Activated CD8-positive, alpha-beta memory T cell treated with anti-CD3 and anti-CD28 coated beads, Interleukin-2, amount 50 U/mL, for 24 hours (primary cell): ENCODE measurements around the gene ANO2.

ENCODE experiments used
- DNase-seq: peaks from one replicate; pipeline ENCODE4 v3.0.0-alpha.2; 2020; ENCODE audit errors: extremely low read depth

Gene ANO2

DNA sequence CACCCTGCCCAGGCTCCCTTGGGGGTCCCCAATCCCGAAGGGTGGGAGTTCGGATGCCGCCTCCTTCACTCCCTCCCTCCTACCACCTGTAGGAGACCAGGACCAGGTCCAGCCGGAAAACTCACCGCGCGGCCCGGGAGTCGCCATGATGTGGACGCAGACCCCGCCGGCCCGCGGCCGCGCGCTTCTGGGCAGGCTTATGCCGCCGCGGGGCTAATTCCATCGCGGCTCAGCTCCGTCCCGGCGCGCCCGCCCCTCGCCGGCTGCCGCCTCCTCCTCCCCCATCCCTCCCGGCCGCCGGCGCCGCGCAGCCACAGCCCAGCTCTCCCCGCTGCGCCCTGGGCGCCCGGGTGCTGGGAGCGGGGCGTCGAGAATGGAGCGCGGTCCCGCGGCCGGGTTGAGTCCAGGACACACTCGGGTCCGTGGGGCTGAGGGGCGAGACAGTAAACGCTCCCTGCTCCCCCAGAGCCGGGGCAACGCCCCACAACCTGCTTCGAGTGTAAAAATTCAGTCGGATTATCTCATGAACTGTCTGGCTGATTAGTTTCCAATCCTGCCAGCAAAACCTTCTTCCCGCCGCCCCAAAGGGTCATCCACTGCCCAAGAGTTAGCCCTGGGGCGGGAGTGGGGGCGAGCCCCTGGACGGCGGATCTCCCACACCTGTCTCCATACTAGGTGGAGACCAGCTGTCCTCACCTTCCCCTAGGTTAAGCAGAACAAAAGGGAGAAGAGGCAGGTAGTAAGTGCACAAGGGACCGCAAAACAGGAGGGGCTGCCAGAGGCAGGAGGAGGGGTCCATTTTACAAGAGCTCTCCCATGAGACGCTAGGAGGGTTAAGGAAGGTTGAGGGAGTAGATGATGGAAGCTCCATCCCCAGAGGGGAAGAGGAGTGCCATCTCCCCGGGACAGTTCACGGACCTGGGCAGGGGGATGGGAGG lies at the start of gene ANO2:
Gene ANO2, minus strand, starts transcription at position 189 of the 938 bp plus-strand sequence. Its CDS starts 42 bp downstream, at position 147.
- DNase-seq: no peak

DNA sequence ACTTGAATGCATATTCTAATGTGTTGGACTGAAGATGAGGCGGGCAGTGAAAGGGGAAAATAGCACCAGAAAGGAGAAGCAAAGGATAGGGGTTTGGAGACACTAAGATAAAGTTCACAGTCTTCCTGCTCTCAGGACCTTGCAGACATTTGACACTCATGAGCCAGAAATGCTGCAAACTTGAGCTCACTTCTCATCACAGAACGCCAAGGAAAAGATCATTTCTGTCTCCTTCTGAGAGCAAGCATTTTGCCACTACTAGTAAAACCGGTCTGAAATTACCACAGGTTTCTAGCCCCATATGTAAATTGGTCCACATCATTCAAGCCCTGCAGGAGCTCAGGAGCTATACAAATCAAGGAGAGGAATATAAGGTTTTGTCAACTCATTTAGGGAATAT lies 44.6 kb upstream of the ANO2 start:
- DNase-seq: no peak

DNA sequence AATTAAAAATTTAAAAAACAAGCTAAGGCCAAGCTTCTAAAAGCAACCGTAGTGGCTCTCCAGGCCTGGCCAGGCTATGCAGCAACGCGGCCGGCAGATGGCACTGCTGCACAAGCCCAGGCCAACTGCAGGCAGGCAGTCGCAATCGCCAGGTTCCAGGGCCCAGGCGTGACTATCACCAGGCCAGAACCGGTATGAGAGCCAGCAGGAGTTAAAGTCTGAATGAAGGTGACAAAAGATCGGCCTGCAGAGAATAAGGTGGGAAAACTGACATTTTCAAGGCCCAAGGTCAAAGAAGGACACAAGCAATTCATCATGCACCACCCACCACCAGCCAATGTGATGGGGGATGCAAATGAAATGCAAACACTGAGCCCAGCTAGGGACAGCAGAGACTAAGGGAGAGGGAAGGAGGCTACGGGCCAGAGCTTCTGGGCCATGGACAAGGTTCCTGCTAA lies 43.6 kb upstream of the ANO2 start:
- DNase-seq: peak; percentile 28

DNA sequence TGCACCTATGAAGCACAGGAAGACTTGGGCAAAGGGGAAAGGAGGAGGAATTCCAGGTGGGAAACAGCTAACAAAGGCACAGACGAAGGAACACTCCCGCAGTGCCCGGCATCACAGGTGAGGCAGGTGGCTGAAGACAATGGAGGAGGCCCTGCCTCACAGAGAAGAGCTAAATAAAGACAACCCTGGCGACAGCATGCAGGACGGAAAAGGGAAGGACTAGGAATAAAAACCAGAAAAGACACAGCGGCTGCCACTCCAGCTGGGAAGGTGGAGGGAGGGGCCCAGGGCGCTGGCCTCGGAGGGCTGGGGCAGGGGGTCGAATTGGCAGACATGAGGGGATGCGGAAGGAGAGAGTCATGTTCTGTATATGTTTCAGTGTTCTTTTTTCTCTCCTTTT lies 43.0 kb upstream of the ANO2 start:
- DNase-seq: no peak

DNA sequence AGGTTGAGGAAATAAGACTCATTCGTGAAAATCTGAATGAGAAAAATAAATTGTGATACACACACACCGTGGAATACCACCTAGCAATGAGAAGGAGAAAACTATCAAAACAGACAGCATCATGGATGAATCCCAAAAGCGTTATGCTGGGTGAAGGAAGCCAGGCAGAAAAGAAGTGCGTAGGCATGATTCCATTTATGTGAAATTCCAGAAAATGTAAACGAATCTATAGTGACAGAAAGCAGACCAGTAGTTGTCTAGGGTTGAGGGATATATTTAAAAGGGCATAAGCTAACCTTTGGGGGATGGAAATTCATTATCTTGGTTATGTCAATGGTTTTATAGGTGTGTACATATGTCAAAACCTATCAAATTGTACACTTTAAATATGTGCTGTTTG lies 42.5 kb upstream of the ANO2 start:
- DNase-seq: no peak

DNA sequence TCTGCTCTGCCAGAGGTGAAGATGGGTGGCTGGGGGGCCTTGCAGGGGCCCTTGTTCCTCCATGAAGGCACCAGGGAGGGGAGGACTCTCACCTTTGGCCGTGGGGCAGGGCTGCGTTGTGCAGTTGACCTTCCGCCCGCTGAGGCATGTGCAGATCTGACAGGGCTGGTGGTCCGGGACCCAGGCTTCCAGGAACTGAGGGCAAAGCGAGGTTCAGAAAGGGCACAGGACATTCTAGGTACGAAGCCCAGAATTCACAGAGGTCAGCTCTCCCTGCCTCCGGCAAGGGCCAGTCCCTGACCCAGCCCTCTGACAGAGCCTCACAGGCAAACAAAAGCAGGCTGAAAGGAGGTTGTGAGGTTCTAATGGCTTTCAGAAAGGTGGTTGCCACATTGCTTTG lies 40.4 kb upstream of the ANO2 start:
- no peak for DNase-seq

DNA sequence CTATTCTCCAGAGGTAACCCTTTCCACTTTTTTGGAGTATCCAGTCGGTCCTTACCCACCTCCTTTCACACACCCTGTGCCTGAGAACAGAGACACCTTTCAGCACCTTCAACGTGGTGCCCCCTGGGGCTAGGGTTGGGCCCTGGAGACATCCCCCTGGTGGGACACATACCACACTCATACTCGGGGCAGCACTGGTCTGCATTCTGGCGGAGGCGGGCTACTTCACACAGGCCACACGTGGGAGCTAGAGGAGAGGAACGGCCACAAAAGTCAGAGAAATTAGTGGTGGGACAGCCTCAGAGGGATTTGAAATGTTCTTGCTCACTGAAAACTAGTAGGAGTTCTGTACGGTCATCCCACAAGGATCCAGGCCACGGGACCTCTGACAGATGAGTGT lies 39.8 kb upstream of the ANO2 start:
- no peak for DNase-seq

DNA sequence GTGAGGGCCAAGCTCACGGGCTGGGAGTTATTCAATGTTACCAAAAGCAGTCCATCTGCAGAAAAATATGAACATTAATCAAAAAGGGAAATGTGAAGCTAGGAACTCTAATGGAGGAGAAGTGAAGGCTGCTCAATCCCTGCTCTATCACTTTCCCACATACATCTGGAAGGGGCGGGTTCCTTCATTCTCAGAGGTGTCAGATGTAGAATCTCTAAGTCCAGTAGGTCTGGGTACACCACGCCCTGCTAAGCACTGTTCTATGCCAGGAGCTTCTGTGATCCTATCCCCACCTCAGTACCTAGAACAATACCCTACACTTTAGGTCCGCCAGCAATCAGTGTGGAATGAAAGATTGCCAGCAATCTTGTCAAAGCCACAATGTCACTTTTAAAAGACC lies 37.0 kb upstream of the ANO2 start:
- DNase-seq: no peak

DNA sequence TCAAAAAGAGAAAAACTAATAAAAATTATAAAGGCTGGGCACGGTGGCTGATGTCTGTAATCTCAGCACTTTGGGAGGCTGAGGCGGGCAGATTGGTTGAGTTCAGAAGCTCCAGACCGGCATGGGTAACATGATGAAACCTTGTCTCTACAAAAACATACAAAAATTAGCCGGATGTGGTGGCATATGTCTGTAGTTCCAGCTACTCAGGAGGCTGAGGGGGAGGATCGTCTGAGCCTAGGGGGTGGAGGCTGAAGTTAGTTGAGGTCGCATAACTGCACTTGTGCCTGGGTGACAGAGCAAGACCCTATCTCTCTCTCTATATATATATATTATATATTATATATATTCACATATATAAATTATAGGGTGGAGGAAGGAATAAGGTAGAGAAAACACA lies 32.5 kb upstream of the ANO2 start:
- DNase-seq: no peak

DNA sequence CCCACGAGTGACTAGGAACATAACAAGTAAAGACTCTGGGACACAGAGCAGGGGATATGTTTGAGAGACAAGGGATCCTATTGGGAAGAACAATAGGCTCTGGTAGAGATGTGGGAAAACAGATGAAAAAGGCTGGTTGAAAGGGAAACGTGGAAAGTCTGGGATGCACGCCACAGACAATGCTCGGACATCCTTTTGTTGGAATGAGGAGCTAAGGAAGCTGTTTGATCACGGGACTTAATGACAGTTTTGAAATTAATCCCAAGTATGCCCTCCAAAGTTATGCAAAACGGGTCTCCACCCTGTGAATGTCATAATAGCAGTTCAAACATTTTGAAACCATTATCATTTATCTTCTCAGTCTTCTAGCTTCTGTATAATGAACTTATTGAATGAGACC lies 31.7 kb upstream of the ANO2 start:
- no peak for DNase-seq

DNA sequence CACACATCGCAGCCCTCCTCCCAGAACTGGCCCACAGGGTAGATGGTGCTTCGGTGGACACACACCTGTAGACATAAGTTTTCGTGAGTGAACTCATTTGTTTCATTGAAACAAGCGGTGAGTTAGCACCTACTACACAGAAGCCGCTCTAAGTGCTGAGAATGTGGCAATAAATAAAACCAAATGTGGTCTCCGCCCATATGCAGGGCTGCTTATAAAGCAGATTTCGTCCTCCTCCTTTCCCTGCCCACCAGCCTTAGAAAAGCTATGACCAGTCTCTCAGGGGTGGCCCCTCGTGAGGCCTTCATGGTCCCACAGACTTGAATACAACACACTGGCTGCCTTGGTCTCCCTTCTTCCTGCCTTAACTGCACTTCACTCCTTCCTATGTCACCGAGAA lies 31.1 kb upstream of the ANO2 start:
- DNase-seq: no peak

DNA sequence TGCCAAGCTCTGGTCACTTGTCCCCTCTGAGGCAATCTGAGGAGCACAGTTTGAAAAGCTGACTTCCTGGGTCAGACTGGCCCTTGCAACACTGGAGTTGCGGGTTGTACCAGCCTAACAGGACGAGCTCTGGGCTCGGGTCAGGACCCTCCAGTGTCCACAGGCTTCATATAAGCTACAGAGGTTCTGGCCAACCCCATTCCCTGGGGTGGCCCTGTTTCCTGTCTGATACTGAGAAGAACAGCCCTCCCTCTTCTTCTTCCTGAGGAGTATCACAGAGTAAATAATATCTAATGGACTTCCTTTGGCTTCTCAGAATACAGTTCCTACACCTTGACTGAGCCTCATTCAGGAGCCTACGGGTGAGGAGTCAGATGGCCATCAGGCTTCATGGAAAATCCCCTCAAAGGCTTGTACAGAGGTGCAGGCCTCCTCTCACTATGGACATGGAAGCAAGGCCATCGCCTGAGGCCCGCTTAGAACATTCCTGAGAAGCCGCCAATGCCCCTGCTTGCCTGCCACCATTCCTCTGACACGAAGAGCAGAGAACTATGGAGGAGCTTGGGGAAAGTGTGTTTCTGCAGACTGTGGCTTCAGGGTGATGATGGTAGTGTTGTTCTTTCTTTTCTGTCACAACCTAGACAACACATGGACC lies 28.5 kb upstream of the ANO2 start:
- no peak for DNase-seq

DNA sequence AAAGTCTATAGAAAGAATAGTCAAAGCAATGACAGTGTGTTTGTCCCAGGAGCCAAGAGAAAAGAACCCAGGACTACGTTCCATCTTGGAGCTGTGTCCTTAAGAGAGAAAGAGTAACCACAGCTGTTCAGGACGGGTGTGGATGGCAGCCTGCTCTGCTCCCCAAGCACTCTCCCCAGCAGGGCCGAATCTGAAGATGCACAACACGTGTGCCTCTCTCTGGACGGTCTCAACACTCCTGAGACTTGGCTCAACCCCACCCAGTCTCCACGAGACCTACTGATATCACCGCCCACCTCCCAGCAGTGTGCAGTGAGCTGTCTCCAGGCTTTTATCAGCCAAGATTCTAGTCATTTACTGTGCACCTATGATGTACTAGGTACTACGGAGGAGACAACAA lies 27.3 kb upstream of the ANO2 start:
- no peak for DNase-seq

DNA sequence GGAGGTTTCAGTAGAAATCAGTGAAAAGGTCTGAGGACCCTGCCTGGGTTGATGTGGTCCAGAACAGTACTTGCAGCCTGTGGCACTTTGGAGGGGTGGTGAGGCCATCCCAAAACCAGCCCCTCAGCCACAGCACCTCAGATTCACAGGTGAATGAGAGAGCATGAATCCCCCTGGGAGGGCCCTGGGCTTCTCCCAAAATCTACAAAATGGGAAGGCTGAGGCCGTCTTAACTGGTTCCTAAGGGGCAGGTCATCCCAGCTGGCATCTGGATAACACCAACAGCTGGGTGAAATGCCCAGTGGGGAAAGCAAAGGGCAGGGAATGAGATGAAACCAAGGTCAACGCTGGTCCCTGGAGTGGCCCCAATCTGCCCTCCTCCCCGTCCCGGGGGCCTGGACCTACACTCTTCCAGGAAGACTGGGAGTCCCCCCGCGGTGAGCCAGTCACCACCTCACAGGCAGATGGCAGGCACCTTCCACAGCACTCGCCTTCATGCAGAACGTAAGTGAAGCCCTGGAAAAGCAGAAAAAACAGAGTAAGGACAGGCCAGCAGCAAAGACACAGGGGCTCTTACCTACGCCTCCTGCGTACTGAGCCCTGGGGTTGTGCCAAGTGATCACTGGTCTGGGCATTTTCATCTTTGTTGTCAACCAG lies 26.3 kb upstream of the ANO2 start:
- DNase-seq: no peak

DNA sequence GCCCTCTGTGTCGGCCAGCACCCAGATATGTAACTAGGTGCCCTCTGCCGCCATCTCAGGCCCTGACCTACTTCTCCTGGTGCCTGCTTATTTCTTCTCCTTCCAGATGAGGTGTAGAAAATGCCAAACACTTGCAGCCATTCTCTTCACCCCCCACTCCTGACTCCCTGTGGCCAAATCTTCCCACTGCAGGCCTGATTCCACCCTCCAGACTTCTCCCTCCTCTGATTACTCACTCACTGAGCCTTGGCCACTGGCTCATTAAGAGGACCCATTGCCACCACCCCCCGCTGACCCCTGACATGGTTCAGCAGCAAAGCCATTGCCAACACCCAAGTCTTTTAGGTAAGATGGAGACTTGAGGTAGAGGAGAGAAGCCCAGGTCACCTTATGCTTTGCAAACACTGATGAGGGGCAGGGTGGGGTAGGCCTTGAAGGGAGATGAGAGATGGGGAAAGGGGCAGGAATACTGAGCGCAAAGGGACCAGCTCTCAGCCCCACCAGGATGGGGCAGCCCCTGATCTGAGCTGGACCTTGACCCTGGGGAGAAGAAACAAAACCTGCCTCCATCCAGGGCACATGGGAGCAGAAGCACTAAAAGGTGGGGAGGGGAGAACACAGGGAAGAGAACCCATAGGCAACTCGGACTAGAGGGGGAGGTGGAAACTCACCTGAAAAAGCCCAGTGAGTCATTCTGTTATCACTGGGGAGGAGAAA lies 25.1 kb upstream of the ANO2 start:
- no peak for DNase-seq

DNA sequence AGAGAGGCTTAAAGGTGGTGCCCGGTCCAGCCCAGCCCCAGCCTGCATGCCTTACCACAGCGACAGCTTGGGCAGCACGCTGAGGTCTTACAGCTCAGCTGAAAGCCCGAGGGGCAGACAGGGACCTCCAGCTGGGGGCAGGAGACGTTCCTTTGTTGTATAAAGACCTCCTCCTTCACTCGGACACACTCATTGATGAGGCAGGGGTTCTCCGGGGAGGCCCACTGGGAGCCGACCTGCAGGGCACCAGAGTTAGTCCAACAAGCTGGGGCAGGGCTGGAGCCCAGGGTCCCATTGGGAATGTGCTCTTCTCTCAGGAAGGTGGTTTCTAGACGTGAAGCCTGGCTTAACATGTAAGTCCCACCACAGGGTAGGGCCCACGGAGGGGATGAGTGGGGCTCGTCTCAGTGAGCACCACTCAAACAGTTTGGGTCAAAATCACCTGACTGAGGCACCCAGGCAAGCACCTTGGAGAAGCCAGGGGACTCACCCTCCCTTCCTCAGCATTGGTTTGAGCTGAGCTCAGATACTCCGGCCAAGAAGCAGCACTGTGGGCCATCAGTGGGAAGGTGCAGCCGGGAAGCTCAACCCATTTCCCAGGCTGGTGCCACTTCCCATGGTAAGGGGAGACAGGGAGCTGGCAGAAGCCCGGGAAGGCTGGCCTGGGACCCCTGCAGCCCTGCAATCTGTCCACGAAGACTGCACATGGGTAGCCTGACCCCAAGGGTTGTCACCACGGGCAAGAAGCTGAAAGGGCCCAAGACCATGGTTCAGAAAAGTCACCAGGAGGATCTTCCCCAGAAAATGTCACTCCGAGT lies 24.3 kb upstream of the ANO2 start:
- DNase-seq: no peak

DNA sequence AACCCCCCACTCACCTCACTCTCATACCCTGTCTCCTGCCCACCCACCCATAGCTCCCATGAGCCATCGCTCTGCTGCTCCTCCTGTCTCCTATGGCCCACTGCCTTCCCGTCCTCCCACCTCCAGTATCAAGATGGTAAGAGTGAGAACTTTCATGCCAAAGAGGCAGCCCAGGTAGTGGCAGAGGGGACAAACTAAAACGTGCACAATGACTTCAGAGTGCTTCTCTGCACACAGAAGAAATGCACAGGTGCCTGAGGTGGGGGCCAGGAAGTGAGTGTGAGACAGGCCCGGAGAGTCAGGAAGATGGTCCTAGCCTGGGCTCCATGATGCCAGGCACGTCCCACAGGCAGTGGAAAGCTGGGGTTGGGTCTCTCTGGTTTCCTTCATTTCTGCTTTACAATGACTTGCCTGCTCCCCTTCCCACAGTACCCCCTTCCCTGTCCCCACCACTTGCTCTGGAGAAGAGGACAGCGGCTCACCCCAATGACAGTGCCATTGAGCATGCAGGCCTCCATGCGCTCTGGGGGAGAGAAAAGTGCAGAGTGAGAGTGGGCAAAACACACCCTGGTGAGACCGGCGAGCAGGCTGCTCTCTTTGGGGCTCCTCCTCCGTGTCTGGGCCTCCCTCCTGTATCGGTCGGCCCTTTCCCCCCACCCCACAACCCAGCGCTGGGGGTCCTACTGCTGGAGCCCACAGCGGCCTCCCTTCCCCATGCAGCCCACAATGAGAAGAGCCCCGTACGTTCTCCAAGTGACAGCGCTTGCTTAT lies 22.8 kb upstream of the ANO2 start:
- no peak for DNase-seq

DNA sequence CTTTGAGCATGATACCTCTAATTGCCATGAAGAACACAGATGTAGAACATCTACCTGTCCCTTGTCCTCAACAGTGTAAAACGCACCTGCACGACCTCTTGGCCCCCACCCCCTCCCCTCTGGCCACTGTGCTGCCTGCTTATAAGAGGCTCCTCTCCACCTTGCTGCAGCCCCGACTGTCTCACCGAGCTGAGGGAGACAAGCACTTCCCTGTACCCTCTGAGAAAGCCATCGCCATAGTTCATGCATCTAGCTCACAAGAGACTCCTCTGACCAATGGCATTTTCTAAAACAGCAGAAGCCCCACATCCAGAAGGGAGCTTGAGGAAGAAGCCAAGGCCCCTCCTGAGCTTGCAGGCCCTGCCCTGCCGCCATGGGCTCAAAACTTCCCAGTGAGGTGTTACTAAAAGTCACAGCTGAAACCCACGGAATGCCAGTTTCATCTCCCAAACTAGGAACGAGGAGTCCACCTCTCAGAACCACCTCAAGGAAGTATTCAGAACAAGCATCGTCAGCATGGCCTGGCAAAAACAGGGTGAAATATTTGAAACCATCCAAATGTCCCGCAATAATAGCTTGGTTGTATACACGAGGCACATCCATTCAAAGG lies 21.5 kb upstream of the ANO2 start:
- DNase-seq: no peak

DNA sequence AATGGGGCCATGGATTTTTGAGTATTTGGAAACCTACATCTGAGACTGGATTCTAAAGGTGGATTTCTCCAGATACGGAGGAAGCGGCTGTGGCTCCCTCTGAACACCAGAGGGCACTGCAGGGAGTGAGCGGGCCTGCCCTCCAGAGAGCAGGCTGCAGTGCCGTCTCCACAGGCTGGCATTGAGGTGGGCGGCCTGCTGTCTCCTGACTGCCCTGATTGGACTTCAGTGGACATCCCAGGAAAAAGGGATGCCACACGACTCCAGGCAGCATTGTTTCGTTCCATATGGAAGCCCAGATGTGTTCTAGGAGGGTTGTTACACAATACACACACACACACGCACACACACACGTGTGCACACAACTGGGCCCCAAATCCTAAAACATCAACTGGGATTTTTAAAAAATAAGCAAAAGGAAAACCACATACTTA lies 20.9 kb upstream of the ANO2 start:
- DNase-seq: no peak
